GM12892 (cell line): ENCODE data around the gene GJA4.

Experiments used
- POLR2A ChIP-seq: IDR thresholded peaks from 2 replicates; pipeline ENCODE4 v1.6.1; 2011; ENCODE audit warnings: low read depth, low read length, control low read depth
- POLR2AphosphoS5 ChIP-seq: IDR thresholded peaks from 2 replicates; pipeline ENCODE4 v1.6.1; 2011; ENCODE audit warnings: low read depth, low read length, control low read depth
- TAF1 ChIP-seq: IDR thresholded peaks from 2 replicates; pipeline ENCODE4 v1.6.1; 2011; ENCODE audit warnings: low read depth, mild to moderate bottlenecking, control low read depth, low read length, borderline replicate concordance

DNA sequence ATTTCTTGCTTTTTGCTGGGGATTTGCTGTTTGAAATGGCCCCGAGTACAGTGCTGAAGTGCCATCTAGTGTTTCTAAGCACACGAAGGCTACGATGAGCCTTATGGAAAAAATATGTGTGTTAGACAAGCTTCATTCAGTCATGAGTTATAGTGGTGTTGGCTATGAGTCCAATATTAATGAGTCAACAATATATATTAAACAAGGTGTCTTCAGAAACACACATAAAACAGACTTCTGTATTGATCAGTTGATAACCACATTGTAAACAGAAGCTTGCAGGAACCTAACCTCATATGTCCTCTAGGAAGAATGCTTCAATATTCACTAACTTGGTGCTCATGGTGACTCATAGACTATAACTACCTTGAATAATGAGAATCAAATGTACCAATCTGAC is 39.6 kb upstream of the GJA4 start:
- TF ChIP-seq POLR2AphosphoS5 = no peak
- no peak for TF ChIP-seq POLR2A
- no peak for TF ChIP-seq TAF1
